ENCODE data around the gene TM6SF1. TPM values are rescaled to one million over a fixed set of nuclear protein-coding genes. Genes with fewer than 3 reads are reported as not detected.
"Not testable (repeated sequence)": the region's sequence is repeated elsewhere in the genome, so short reads cannot be mapped to it uniquely, and the experiment has no call there.

The TM6SF1 gene
- total RNA-seq, 1 experiment from 2014 or later: 0.08 TPM

DNA sequence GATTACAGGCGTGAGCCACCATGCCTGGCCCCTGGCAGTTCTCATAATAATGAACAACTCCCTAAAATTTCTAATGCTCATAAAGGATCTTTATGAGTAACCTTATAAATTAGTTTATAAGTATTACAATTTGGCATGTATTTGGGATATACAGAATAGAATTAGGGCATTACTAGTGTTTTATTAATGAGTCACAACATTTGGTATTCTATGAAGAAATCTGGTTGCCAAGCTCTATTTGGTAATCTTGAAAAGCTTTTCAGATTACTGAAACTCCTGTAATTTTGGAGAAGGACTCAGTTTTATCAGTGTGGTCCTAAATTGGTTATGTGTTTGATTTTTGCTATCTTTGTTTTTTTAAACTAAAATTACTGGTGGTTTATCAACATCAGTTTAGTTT is 45.8 kb downstream of the TM6SF1 start:
- DNase-seq (ENCODE audit: low read depth, low spot score): no peak
- in situ Hi-C loops (cut with HindIII; ENCODE audit: low pct_unique_long_range_greater_than_20kb, low sequenced_read_pairs): no loop called here

DNA sequence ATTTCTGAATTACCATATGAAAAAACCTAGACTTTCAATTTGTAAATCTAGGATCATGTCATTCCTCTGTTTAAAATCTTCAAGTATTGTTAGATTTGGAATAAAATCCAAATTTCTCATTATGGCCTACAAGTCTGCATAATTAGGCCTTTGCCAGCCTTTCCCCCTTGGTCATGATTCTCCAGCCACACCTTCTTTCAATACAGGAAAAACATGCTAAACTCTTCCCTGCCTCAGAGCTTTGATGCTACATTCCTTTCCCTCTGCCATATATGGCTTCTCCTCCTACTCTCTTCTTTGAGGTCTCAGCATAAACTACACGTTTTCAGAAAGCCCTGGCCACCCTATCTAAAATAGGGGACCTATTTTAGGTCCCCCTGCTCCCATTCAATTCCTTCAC is 48.5 kb downstream of the TM6SF1 start:
- in situ Hi-C loops (cut with HindIII; ENCODE audit: low pct_unique_long_range_greater_than_20kb, low sequenced_read_pairs): no loop called here

DNA sequence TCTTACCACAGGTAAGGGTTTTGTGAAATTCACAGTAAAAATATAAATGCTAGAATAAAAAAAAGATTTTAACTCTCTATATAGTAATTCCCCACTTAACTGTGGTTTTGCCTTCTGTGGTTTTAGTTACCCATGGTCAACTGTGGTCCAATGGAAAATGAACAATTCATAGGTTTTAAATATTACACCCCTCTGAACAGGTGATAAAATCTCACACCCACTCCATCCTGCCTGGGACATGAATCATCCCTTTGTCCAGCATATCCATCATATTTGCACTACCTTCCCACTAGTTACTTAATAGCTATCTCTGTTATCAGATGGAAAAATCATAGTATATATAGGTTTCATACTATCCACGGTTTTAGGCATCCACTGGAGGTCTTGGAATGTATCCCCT is 50.9 kb downstream of the TM6SF1 start:
- no peak for DNase-seq (ENCODE audit: low read depth, low spot score)
- in situ Hi-C loops (cut with HindIII; ENCODE audit: low pct_unique_long_range_greater_than_20kb, low sequenced_read_pairs): no loop called here

More for the DNA sequence above, 48.5 kb downstream of the TM6SF1 start:
- DNase-seq (ENCODE audit: low read depth, low spot score): no peak

DNA sequence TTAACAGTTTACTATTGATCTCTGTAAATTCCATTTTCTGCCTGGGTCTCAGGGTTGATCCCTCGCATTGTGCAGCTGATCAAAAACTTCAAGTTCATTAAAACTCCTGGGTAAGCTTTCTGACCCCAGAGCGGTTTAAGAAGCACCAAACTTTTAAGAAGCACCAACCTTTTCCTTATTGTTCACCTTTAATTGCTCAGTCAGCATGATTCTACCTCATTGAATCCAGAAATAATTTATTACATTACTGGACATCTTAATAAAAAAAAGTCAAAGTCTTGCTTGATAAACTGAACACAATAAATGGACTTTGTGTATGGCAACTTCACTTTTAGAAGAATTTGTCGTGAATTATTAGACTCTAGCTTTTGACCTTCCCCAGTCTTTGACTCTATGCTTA is 53.3 kb downstream of the TM6SF1 start:
- in situ Hi-C loops (cut with HindIII; ENCODE audit: low pct_unique_long_range_greater_than_20kb, low sequenced_read_pairs): no loop called here

DNA sequence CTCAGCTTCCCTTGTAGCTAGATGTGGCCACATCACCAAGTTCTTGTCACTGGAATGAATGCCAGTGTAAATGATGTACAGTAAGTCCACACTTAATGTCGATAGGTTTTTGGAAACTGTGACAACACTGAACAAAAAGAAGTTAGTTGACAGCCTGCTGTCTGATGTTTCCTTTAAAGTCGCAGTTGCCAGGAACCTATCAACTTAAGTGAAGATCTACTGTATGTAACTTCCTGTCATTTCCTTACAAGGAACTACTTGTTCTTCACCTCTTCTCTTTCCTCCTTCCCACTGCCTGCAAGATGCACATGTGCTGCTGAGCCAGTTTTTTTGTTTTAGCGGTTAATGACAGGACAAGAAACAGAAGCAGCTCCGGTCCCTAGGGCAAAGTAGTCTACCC is 55.6 kb downstream of the TM6SF1 start:
- in situ Hi-C loops (cut with HindIII; ENCODE audit: low pct_unique_long_range_greater_than_20kb, low sequenced_read_pairs): no loop called here
- peak; percentile 33 for DNase-seq (ENCODE audit: low read depth, low spot score)

More for the DNA sequence above, 53.3 kb downstream of the TM6SF1 start:
- DNase-seq (ENCODE audit: low read depth, low spot score): no peak

DNA sequence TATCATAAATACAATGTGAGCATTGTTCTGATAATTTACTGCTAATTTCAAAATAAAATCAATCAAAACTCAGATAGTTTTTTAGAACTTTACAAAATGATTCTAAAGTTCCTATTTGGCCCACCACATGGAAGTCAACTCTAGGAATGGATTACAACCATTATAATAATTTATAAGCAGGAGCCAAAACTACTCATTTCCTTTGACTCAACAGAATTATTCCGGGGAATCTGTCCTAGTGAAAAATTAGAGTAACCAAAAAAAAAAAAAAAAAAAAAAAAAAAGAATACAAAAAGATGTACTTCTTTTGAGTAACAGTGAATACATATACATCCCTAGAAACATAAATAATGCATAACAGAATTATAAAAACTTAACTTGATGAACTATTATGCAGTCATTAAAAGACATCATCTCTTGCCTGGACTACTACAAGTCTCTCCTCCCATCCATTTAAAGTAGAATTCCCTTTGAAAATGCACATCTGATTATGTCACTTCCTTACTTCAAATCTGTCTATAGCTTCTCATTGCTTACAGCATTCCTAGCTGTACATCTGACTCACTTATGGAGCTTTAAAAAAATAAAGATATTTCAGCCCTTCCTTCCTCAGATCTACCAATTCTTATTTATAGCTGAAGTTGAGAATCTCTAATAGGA is 56.8 kb downstream of the TM6SF1 start:
- no peak for DNase-seq (ENCODE audit: low read depth, low spot score)
- in situ Hi-C loops (cut with HindIII; ENCODE audit: low pct_unique_long_range_greater_than_20kb, low sequenced_read_pairs): no loop called here

DNA sequence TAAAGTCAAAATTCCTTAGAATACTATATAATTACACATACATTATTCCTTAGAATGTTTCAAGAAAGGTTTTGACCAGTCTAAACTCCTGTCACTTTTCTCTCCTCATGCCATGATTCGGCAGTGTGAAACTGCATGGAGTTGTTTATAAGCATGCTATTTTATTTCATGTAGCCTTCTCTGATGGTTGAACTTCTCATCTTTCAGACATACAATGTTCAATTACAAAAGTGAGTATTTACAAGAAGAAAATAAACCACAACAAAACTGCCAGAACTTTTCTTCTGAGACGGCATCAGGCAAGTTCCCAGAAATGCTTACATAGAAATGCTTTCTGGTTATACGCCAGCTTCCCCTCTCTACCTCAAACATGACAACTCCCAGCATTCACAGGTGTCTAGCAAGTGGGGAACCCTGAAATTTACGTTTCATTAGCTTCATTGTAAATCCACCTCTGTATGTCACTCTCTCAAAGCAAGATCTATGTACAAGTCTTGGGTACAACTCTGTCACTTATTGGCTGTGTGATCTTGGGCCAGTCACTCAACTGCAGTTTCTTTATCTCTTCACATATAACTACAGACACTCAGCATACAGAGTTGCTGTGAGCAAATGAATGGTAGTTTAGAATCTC is 57.4 kb downstream of the TM6SF1 start:
- in situ Hi-C loops (cut with HindIII; ENCODE audit: low pct_unique_long_range_greater_than_20kb, low sequenced_read_pairs): no loop called here
- DNase-seq (ENCODE audit: low read depth, low spot score): no peak

DNA sequence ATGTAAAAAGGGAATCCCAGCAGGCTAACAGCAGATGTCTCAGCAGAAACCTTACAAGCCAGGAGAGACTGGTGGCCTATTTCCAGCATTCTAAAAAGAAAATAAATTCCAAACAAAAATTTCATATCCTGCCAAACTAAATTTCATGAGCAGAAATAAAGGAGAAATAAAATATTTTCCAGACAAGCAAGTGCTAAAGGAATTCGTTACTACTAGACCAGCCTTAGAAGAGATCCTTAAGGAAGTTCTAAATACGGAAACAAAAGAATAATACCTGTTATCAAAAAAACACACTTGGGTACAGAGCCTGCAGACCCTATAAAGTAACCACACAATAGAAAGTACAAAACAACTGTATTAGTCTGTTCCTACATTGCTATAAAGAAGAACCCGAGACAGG is 58.8 kb downstream of the TM6SF1 start:
- in situ Hi-C loops (cut with HindIII; ENCODE audit: low pct_unique_long_range_greater_than_20kb, low sequenced_read_pairs): no loop called here
- no peak for DNase-seq (ENCODE audit: low read depth, low spot score)

DNA sequence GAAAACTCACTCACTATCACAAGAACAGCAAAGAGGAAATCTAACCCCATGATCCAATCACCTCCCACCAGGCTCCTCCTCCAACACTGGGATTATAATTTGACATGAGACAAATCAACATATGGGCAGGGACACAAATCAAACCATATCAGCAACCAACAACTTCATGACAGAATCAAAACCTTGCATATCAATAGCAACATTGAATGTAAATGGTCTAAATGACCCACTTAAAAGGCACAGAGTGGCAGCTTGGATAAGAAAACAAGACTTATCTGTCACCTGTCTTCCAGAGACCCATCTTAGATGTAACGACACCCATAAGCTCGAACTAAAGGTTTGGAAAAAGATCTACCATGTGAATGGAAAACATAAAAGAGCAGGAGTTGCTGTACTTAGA is 59.4 kb downstream of the TM6SF1 start:
- in situ Hi-C loops (cut with HindIII; ENCODE audit: low pct_unique_long_range_greater_than_20kb, low sequenced_read_pairs): no loop called here
- no peak for DNase-seq (ENCODE audit: low read depth, low spot score)

DNA sequence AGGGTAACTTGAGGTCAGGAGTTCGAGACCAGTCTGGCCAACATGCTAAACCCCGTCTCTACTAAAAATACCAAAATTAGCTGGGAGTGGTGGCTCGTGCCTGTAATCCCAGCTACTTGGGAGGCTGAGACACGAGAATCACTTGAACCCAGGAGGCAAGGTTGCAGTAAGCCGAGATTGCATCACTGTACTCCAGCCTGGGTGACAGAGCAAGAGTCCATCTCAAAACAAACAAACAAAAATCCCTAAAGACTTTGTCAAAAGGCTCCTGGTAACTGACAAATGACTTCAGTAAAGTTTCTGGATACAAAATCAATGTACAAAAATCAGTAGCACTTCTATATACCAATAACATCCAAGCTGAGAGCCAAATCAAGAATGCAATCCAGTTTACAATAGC is 62.1 kb downstream of the TM6SF1 start:
- DNase-seq (ENCODE audit: low read depth, low spot score); in situ Hi-C loops (cut with HindIII; ENCODE audit: low pct_unique_long_range_greater_than_20kb, low sequenced_read_pairs): not testable (repeated sequence)

DNA sequence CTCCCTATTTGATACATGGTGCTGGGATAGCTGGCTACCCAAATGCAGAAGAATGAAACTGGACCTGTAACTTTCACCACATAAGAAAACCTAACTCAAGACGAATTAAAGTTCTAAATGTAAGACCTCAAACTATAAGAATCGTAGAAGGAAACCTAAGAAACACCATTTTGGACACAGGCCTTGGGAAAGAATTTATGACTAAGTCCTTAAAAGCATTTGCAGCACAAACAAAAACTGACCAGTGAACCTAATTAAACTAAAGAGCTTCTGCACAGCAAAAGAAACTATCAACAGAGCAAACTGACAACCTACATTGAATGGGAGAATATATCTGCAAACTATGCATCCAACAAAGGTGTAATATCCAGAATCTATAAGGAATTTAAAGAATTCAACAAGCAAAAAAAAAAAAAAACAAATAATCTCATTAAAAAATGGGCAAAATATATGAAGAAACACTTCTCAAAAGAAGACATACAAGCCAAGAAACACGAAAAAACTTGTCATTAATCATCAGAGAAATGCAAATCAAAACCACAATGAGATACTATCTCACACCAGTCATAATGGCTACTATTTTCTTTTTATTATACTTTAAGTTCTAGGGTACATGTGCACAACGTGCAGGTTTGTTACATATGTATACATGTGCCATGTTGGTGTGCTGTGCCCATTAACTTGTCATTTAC is 63.2 kb downstream of the TM6SF1 start:
- no peak for DNase-seq (ENCODE audit: low read depth, low spot score)
- in situ Hi-C loops (cut with HindIII; ENCODE audit: low pct_unique_long_range_greater_than_20kb, low sequenced_read_pairs): no loop called here

DNA sequence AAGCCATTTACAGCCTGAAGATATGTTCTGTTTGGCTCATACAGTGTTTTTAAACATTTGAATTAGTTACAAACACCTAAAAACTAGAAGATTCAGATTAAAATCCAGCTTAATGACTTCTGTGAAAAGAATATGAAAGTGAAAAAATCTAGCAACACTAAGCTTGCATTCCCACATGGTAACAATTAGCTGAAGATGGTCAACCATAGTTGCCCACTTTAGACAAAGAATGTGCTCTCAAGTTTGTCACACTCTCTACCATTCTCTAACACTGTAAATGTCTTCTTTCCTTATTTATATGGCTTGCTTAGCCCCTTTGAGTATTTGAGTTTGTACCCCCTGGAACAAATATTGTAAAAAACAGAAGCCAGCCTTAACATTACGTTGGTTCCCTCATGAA is 67.4 kb downstream of the TM6SF1 start:
- in situ Hi-C loops (cut with HindIII; ENCODE audit: low pct_unique_long_range_greater_than_20kb, low sequenced_read_pairs): no loop called here
- DNase-seq (ENCODE audit: low read depth, low spot score): no peak

DNA sequence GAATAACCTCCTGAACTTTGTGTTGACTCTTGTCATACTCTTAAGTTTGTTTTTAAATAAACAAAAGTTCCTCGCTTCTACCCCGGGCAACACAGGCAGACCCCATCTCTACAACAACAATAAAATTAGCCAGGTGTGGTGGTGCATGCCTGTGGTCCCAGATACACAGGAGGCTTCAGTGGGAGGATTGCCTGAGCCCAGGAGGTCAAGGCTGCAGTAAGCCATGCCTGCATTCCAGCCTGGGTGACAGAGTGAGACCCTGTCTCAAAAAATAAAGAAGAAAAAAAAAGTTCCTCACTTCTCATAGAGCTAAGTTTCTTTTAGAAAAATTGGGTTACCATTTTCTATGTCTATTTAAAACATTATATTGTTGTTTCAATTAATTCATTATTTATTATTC is 70.9 kb downstream of the TM6SF1 start:
- in situ Hi-C loops (cut with HindIII; ENCODE audit: low pct_unique_long_range_greater_than_20kb, low sequenced_read_pairs): no loop called here
- no peak for DNase-seq (ENCODE audit: low read depth, low spot score)

DNA sequence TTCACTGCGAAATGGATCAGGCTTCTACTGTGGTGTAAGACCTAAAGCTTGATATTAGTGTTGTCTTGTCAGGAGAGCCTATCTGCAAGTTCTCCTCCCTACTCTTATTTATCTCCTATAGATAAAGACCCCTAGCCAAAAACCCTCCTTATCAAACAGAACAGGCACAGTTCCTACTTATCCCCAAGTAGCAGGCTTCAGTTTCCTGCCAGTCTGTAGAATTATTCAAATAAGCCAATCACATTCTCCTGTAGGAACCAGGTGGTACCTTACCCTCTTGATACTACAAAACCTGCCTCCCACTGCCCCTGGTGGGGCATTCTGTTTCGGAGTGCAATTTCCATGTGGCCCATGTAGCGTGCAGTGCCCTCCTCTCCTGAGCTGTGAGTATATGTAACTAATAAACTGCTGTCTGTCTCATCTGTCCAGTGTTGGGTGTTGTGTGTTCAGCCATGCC is 71.5 kb downstream of the TM6SF1 start:
- in situ Hi-C loops (cut with HindIII; ENCODE audit: low pct_unique_long_range_greater_than_20kb, low sequenced_read_pairs): no loop called here
- no peak for DNase-seq (ENCODE audit: low read depth, low spot score)

DNA sequence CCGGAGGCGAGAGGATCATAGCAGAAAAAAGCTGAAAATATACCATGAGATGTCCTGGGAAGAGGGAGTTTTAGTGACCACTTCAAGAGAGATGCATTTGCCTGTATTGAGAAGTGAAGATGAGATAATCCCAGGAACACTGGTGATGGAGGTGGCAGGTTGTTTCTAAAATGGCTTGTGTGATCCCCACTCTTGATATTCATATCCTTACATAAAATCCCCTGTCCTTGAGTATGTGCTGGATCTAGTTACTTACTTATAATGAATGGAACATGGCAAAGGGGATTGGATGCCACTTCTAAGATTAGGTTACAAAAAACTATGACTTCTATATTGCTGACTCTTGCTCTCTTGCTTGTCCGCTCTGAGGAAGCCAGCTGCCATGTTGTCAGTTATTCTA is 78.1 kb downstream of the TM6SF1 start:
- no peak for DNase-seq (ENCODE audit: low read depth, low spot score)
- in situ Hi-C loops (cut with HindIII; ENCODE audit: low pct_unique_long_range_greater_than_20kb, low sequenced_read_pairs): no loop called here

Data from SK-MEL-5 (cell line).